ENCODE measurements around the gene SLC29A1. TPM values are rescaled to one million over a fixed set of nuclear protein-coding genes. Genes with fewer than 3 reads are reported as not detected.
"Not testable (repeated sequence)": the region's sequence is repeated elsewhere in the genome, so short reads cannot be mapped to it uniquely, and the experiment has no call there.

Gene SLC29A1
- polyA plus RNA-seq (ENCODE audit: insufficient read length in 4 of 4): 10 to 100 TPM; 32.6 to 38.7 (median 37.0) TPM

DNA sequence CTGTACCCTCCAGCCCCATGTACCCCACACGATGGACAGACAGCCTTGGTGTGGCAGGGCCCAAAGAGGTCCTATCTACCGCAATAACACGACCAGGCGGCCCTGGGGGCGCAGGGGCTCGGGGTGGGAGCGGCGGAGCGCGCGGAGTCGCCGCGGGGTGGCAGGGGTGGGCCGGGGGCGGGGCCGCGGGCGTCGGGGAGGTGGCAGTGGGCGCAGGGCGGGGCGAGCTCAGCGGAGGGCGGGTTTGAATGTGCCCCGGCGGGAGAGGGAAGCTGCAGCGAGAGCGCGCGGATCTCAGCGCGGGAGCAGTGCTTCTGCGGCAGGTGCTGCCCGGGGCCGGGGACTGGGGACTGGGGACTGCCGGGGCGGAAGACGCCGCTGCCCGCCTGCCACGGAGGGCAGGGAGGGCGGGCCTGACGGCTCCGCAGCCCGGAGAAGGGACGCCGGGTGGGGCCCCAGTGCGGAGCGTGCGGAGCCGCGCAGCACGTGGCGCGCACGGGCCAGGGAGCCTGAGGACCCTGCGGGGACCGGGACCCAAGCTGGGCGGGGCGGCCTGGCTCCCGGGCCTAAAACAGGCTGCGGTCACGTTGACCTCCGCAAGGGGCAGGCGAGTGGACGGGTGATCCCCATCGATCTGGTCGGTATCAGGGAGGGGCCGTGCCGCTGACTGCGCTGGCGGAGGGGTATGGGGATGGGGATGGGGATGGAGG lies at the start of gene SLC29A1:
Gene SLC29A1 (plus strand): TSS at position 277 of the 710 bp plus-strand sequence. CDS start 3,719 bp downstream, outside the sequence.
- DNase-seq (ENCODE audit: low read depth in 4 of 4, low spot score in 3 of 4): no peak

DNA sequence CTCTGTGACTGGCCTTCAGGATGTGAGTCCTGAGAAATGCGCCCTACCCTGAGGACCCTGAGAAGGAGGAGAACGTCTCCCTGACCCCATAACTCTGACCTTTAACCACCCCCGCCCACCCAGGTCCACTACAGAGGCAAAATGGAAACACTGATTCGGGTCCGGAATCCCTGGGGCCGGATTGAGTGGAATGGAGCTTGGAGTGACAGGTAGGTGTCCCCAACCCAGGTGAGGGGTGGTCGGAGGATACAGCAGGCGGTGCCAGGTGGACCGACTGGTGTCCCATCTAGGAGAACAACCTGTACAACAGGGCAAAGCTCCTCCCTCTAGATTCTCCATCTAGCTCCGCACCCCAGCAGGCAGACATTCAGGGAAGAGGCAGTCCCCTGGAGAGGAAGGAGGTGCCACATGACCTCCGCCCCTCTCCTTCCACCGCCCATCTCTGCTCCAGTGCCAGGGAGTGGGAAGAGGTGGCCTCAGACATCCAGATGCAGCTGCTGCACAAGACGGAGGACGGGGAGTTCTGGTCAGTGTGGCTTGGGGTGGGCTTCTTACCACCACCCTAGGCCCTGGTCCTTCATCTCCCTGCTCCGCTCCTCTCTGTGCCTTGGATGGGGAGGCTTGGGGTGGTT lies 47.1 kb upstream of the SLC29A1 start:
- DNase-seq (ENCODE audit: low read depth in 4 of 4, low spot score in 3 of 4): no peak

DNA sequence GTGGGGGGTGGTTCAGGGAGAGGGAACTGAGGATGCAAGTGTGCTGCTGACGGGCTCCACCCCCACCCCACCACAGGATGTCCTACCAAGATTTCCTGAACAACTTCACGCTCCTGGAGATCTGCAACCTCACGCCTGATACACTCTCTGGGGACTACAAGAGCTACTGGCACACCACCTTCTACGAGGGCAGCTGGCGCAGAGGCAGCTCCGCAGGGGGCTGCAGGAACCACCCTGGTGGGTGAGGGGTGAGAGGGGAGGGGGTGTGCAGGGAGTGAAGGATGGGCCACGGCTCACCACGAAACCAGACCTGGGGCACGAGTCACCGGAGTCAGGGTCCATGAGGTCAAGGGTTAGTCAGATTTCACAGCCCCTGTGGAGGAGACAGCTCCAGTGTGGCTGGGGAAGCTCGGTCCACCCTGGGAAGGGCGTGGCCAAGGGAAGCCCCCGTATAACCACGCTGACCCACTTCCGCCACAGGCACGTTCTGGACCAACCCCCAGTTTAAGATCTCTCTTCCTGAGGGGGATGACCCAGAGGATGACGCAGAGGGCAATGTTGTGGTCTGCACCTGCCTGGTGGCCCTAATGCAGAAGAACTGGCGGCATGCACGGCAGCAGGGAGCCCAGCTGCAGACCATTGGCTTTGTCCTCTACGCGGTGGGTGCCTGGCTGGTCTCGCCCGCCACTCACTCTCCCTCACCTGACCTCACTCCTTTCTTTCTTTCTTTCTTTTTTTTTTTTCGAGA lies 46.5 kb upstream of the SLC29A1 start:
- DNase-seq (ENCODE audit: low read depth in 4 of 4, low spot score in 3 of 4): no peak

DNA sequence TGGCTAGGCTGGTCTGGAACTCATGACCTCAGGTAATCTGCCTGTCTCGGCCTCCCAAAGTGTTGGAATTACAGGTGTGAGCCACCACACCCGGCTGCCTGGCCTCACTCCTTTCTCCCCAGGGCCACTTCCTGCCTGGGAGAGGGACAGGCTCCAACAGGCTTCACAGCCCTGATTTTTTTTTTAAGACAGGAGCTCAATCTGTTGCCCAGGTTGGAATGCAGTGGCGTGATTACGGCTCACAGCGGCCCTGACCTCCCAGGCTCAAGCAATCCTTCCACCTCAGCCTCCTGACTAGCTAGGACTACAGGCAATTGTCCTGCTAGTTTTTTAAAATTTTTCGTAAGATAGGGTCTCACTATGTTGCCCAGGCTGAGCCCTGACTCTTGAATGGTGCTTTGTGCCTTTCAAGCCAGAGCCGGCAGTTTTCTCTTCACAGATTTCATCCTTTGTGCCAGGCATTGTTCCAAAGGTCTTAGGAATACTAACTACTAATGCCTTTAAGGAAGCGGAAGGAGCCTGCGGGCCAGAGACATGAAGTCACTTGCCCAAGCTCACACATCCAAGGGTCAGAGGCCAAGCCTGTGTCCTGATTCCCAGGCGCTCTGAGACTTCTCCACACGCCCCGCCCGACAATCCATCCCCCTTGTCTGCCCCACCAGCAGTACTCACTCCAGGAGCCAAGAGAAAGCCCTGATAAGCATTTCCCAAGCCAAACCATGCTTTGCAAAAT lies 45.5 kb upstream of the SLC29A1 start:
- DNase-seq (ENCODE audit: low read depth in 4 of 4, low spot score in 3 of 4): no peak

DNA sequence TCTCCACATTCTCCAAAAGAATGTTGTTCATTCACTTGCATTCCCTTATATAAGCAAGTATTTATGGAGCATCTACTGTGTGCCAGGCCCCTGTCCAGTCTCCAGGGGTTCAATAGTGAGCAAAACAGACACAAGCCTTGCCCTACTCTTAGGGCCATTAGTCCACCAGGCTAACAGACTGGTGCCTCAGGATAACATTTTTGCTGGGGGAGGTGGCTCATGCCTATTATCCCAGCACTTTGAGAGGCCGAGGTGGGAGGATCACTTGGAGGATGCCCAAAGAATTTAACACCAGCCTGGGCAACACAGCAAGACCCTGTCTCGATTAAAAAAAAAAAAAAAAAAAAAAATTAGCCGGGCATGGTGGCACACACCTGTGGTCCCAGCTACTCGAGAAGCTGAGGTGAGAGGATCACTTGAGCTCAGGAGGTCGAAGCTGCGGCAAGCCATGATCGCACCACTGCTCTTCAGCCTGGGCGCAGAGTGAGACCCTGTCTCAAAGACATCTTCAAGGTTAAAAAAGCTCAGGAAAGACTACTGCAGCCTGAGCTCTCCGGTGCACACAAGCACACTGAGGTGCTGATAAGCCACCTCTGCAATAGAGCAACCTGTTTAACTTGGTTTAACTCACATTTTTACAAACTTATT lies 44.8 kb upstream of the SLC29A1 start:
- DNase-seq (ENCODE audit: low read depth in 4 of 4, low spot score in 3 of 4): no peak

DNA sequence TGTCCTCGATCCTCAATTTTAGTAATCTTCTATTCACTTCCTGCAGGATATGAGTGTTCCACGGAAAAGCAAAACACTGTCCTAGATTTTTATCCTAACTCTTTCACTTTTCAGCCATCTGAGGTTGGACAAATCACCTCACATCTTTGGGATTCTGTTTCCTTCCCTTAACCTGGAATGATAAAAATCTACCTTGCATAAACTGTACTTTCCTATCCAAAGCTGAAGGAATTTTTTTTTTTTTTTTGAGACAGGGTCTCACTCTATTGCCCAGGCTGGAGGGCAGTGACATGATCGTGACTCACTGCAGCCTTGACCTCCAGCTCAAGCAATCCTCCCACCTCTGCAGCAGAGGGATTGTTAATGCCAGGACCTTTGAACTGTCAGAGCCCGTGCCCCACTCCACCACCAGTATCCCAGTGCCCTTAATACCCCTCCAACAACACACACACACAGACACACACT lies 44.3 kb upstream of the SLC29A1 start:
- DNase-seq (ENCODE audit: low read depth in 4 of 4, low spot score in 3 of 4): no peak

DNA sequence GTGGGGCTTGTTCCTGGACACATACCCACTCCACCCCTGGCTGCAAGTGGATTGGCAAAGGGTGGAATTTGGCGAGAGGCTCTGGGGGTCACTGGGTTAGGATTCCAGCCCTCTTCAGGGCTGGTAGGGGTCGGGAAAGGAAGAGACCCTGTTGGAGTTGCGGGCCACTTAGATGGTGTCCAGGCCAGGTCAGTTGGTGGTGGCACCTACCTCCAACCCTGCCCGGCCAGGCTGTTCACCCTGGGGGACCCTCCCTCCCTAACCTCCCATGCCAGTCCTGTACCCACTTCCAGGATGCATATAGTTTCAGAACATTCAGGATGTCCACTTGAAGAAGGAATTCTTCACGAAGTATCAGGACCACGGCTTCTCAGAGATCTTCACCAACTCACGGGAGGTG lies 43.7 kb upstream of the SLC29A1 start:
- DNase-seq (ENCODE audit: low read depth in 4 of 4, low spot score in 3 of 4): no peak

DNA sequence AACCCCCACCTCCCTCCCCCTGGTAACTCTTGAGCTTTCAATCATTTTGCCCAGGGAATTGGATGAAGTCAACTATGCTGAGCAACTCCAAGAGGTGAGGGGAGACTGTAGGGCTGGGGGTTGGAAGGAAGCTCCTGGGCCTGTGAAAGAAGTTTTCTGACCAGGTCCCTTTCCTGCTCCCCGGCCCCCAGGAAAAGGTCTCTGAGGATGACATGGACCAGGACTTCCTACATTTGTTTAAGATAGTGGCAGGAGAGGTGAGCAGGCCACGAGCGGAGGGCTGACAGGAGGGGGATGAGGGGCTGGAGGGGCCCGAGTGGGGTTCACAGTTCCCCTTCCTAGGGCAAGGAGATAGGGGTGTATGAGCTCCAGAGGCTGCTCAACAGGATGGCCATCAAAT lies 43.0 kb upstream of the SLC29A1 start:
- DNase-seq (ENCODE audit: low read depth in 4 of 4, low spot score in 3 of 4): no peak

DNA sequence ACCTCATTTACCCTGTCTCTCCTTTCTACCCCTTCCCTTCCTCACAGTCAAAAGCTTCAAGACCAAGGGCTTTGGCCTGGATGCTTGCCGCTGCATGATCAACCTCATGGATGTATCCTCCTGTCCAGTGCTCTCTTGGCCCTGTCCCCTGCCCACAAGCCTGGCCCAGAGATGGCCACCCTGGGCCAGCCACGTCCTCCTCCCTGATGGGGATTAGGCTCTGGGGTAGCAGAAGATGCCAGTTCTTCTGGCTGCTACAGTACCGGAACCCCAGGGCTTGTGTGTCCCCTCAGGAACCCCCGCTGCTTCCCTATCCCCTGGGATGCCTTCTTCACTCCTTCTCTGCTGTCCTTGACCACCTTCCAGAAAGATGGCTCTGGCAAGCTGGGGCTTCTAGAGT lies 42.5 kb upstream of the SLC29A1 start:
- DNase-seq (ENCODE audit: low read depth in 4 of 4, low spot score in 3 of 4): no peak

DNA sequence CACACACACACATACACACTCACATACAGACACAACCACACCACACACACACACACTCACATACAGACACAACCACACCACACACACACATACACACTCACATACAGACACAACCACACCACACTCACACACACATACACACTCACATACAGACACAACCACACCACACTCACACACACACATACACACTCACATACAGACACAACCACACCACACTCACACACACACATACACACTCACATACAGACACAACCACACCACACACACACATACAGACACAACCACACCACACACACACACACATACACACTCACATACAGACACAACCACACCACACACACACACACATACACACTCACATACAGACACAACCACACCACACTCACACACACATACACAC lies 41.6 kb upstream of the SLC29A1 start:
- not testable (repeated sequence) for DNase-seq (ENCODE audit: low read depth in 4 of 4, low spot score in 3 of 4)

DNA sequence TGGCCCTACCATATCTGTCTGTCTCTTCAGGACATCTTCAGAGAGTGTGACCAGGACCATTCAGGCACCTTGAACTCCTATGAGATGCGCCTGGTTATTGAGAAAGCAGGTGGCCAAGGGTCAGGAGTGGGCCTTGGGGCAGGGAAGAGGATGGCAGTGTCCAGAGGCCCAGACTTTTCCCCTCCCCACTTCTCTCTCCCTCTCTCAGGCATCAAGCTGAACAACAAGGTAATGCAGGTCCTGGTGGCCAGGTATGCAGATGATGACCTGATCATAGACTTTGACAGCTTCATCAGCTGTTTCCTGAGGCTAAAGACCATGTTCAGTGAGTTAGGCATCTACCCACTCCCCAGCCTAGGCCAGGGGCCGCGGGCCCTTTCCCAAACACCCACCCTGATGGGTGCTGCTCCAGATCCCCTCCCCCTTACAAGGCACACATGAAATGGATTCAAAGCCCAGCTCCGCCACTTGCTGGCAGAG lies 40.4 kb upstream of the SLC29A1 start:
- DNase-seq (ENCODE audit: low read depth in 4 of 4, low spot score in 3 of 4): no peak

DNA sequence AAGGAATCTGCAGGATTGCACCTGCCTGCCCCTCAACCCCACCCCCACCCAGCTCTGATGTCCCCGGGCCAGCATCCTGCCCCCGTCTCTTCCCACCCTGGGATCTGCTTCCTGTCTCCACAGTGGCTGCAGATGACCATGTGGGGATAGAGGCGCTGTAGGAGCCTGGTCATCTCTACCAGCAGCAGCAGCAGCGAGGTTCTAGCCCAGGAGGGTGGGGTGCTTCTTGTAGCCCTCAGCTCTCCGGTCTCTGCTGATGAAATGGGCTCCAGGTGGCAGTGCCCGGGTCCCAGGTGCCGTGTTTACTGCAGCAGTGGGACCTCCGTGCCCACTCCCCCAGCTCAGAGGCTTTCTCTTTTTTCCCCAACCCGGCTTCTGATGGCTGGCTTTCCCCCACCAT lies 39.6 kb upstream of the SLC29A1 start:
- DNase-seq (ENCODE audit: low read depth in 4 of 4, low spot score in 3 of 4): no peak

DNA sequence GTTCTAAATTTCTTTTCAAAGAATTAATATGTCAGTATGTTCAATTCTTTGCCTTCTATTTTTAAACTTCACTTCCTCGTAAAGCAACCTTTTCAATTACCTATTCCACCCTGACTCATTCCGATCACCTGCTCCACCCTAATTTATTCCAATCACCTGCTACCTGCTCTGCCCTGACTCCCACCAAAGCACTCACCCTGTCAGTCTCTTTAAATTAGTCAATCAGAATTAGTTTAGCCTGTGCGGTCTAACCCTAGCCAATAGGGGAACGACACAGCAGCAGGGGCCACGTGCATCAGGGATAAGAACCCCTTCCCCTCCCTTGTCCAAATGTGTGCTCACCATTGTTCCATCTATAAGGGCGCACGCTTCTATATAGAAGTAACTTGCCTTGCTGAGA lies 38.0 kb upstream of the SLC29A1 start:
- not testable (repeated sequence) for DNase-seq (ENCODE audit: low read depth in 4 of 4, low spot score in 3 of 4)

DNA sequence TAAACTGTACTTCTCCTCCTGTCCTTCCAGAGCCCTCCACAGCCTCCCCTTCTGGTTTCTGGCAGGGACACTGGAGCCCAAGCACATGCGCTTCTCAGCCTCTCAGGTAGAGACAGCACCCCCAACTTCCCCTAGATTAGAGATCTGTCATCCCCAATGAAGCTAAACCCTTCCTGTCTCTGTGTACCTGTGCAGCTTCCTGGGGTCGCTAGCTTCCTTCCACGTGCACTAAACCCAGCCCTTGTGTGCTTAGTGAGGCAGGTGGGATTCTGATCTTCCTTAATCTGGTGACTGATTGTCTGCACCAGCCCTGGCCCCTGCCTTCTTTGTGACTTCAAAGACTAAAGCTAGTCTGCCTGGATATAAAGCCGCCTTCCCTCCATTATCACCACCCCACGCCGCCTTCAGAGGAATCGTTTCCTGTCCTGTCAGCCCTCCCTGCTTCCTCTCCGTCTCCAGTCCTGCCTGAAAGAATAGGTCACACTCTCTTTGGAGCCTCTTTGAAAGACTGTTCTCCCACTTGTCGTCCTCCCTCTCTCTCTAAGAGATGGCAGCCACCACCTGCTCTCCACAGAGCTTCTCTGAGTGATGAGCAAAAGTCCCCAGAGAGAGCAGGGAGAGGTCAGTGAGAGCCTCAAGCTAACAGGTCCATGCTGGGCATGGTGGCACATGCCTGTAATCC lies 37.3 kb upstream of the SLC29A1 start:
- DNase-seq (ENCODE audit: low read depth in 4 of 4, low spot score in 3 of 4): no peak

DNA sequence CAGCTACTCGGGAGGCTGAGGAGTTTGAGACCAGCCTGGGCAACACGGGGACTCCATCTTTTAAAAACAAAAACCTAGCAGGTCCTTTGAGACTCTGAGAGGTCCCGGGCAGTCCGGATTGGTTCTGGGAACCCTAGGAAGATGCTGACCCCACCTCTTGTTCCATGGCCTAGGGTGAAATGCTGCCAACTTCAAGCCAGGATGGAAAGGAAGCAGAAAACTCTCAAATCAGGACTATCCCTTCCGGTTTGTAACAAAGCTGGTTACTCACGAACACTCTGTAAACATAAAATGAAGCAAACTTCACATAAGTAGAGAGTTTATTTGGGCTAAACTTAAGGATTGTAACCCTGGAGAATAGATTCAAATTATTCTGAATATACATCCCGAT lies 36.8 kb upstream of the SLC29A1 start:
- DNase-seq (ENCODE audit: low read depth in 4 of 4, low spot score in 3 of 4): no peak

DNA sequence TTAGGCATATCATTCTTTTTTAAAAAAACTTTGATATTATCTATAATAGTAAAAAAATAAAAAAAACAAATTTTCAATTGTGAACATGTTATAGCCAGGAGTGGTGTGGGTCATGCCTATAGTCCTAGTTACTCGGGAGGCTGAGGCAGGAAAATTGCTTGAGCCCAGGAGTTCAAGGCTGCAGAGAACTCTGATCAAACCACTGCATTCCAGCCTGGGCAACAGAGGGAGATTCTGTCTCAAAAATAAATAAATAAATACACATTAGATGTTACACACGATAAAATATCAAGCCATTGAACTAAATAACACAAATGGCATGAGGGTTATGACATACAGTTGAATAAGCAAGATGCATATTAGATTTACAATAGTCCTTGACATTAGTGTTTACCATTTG lies 34.6 kb upstream of the SLC29A1 start:
- no peak for DNase-seq (ENCODE audit: low read depth in 4 of 4, low spot score in 3 of 4)

DNA sequence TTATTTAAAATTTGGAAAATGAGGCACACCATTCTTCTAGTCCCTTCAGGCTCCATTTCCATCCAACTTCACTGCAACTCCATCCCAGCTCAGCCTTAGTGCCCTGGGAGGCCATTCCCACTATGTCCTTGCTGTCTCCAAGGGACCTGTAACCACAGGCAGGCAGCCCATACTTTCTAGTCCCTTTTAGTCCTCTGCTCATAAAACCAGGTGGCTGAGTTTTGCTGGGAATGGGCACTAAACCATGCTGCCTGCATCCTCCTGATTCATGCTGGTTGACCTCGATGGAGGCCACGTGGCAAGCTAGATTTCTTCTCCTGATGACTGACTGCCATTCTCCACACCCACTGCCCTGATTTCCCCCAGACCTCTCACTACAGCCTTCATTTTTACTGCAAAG lies 34.1 kb upstream of the SLC29A1 start:
- DNase-seq (ENCODE audit: low read depth in 4 of 4, low spot score in 3 of 4): no peak

DNA sequence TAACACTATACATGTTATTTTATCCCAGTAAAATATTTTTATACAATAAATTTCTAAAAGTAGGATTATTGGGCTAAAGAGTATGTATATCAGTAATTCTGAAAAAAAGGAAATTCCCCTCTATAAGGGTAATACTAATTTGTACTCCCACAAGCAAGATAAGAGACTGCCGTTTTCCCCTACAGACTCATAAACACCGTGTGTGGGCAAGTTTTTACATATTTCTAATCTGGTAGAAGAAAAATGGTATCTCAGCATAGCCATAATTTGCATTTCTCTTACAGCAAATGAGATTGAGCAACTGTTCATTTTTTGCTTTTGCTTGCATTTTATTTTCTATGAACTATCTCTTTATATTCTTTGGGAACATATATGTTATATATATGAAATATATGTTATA lies 32.7 kb upstream of the SLC29A1 start:
- DNase-seq (ENCODE audit: low read depth in 4 of 4, low spot score in 3 of 4): no peak

DNA sequence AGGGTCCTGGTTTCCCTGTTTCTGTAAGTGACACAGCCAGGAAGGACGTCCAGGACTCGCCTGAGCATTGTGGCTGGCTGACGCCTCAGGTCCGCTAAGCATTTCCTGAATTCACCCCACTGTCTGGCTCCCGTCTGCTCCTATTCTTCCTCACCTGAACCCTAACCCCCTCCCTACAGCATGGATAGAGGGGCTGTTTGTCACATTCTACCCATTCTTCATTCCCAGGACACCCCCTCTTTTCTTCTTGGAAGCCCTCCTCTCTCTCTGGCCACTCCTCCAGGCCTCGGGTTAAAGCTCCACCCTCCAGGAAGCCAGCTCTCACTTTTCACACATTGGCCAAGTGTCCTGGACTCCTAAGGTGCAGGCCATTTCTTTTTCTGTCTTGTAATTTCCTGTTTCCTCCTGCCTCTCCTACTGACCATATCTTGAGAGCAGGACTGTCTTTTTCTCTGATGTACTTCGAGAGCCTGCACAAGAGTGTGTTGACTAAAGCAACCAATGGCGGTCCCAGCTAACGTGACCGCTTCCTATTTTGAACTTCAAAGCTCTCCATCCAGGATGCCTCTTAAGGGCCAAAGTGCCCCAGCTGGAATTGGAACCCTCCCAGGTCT lies 30.9 kb upstream of the SLC29A1 start:
- DNase-seq (ENCODE audit: low read depth in 4 of 4, low spot score in 3 of 4): no peak
